Activated gamma-delta T cell treated with Interleukin-2 at 50 U/mL for 16 hours (primary cell): Measurements from ENCODE around the gene TTC28.
"Not testable (repeated sequence)": the region's sequence is repeated elsewhere in the genome, so short reads cannot be mapped to it uniquely, and the experiment has no call there.

Source experiments
- DNase-seq: peaks from one replicate; pipeline ENCODE4 v3.0.0-alpha.2; 2020

Gene TTC28

DNA sequence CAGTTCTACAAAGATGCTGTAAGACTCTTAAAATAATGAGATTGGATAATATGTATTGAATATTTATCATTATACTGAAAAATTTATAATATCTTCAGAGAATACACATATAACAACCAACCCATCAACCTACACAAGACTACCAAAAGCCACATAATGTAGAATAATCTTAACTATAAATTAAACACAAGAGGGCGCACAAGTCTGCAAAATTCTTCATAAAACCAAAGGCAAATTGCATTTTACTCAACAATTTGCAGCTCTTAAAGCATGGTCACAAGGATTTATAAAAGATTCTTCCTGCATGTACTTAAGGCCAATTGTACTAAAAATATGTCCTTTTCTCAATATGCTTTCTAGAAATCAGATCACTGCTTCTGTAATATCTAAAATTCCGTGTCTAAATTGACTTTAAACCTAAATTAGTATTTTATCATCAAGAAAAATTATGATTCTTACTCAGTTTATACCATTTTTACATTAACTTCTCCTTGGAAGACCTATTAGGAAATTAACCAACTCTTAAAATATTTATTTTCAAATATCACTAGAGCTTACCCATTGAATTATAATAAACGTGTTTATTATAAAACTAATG lies 79.0 kb downstream of the TTC28 start:
- no peak for DNase-seq

DNA sequence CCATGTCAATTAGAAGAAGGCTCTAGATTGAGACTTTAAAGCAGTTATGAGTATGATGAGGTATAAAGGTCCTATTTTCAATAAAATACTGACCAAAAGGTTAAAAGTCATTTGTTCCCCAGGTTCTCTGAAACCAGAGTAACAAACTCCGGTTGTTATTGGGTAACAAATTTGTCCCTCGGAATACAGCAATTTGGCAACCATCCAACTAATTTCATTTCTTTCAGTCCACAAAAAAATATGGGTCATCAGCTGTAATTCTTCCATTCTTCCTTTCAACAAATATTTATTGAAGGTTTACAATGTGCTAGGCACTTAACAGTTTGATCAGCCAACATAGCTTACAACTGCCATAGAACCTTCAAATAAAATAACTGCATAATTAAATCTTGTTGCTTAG lies 79.9 kb downstream of the TTC28 start:
- DNase-seq, result no peak

GRCh38 chr22:28597665-28598064 lies 82.0 kb downstream of the TTC28 start:
- no peak for DNase-seq

DNA sequence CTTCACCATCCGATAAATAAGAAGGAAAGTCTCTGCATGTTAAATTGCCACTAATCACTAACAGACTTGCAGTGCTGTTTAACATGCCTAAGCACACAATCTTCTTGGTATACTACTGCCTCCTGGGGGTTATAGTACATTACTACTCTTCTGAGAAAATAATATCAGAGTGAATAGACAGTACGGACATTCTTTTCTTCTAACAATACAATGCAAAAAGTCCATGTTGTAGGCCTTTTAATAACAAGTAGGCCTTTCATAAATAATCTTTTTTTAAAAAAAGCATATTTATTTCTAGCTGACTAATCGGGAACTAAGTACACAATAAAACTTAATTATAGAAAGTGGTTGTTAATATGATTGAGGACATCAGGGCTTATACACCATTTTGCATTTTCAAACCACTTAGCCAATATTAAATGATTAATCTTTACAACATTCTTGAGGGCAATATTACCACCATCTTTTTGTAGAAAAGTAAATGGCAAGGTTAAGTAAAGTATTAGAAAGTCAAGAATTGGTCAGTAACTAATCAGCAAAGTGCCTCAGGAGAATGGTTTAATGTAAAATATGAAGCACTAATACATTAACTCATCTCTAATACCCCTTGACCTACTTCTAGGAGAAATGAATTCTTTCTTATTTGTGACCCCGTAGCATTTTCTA lies 84.7 kb downstream of the TTC28 start:
- DNase-seq, result no peak

GRCh38 chr22:28594076-28594796 lies 85.4 kb downstream of the TTC28 start:
- no peak for DNase-seq

GRCh38 chr22:28593299-28593698 lies 86.3 kb downstream of the TTC28 start:
- DNase-seq, result no peak

GRCh38 chr22:28589102-28589750 lies 90.4 kb downstream of the TTC28 start:
- no peak for DNase-seq

GRCh38 chr22:28585324-28585723 lies 94.3 kb downstream of the TTC28 start:
- DNase-seq, result no peak

DNA sequence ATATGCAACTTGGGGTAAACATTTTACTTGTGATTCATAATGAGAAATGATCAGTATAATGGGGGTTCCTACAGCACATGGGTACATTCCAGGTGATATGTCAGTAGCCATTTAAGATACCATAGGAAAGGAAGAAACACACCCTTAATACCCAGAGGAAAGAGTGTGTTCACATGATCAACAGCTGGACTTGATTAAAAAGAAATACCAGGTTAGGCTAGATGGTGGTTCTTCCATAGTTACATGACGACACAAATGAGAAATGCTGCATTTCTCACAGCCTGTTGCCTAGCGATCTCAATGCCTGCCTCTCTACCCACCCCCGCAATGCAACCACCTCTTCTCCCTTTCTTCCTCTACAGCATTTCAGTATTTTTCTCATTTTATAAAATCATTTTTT lies 96.8 kb downstream of the TTC28 start:
- no peak for DNase-seq

DNA sequence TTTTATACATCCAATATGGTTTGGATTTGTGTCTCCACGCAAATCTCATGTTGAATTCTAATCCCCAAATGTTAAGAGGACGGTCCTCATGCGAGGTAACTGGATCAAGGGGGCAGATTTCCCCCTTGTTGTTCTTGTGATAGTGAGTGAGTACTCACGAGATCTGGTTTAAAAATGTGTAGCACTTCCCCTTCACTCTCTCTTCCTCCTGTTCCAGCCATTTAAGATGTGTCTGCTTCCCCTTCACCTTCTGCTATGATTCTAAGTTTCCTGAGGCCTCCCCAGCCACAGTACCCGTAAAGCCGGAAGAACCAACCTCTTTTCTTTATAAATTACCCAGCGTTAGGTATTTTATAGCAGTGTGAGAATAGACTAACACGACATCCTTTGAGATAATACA lies 98.6 kb downstream of the TTC28 start:
- no peak for DNase-seq

GRCh38 chr22:28576162-28576561 lies 103.5 kb downstream of the TTC28 start:
- DNase-seq, result no peak

- no peak for DNase-seq
Measured at GRCh38 chr22:28574159-28574788, 105.4 kb downstream of the TTC28 start.

DNA sequence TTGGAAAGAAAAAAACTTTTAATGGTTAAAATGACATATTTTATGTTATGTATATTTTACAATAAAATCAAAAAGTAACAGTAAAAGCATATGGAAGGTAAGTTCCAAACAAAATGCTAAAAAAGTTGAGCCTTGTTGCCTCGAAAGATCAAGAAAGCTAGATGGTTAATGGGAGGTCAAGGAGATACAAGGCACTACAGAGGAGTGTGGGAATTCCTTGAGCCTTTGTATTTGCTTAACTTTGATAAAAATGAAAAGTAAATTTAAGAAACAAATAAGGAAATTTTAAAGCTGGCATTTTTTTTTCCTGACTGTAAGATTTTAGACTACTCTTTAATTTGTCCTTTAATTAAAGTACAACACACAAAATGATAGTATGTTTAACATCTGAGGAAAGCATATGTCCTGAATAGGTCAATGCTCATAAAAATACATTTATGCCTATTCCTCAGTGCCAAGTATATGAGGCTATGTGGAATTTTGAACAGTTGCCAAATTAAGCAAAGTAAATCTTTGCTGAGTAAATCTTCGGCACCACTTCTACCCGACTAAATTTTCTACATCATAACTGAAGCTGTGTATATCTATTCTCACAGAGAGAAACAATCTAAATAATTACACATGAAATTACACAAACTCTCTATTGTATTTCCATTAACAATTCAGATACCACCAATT lies 108.8 kb downstream of the TTC28 start:
- DNase-seq, result no peak

DNA sequence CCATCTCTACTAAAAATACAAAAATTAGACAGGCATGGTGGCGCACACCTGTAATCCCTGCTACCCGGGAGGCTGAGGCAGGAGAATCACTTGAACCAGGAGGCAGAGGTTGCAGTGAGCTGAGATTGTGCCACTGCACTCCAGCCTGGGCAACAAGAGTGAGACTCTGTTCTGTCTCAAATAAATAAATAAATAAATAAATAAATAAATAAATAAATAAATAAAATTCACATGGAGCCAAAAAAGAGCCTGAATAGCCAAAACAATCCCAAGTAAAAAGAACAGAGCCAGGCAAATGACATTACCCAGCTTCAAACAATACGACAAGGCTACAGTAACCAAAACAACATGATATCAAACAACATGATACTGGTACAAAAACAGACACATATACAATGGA lies 110.7 kb downstream of the TTC28 start:
- DNase-seq, result not testable (repeated sequence)

DNA sequence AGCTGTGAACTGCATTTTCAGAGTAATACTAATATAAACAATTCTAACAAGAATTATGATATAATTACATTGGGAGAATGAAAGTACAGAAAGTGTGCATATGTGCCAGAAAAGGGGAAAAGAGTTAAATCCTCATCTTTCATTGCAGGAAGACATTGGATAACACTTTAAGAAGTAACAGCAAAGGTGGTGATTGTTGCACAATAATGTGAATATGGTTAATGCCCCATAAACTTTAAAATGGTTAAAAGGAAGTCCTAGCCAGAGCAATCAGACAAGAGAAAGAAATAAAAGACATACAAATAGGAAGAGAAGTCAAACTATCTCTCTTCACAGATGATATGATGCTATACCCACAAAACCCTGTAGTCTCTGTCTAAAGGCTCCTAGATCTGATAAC lies 111.5 kb downstream of the TTC28 start:
- no peak for DNase-seq

DNA sequence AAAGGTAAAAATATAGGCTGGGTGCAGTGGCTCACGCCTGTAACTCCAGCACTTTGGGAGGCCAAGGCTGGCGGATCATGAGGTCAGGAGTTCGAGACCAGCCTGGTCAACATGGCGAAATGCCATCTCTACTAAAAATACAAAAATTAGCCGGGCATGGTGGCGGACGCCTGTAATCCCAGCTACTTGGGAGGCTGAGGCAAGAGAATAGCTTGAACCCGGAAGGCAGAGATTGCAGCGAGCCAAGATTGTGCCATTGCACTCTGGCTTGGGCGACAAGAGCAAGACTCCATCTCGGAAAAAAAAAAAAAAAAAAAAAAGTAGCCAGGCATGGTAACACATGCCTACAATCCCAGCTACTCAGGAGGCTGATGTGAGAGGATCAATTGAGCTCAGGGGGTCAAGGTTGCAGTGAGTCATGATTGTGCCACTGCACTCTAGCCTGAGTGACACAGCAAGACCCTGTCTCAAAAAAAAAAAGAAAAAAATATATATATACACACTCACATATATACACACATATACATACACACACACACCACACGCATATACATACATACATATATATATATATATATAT lies 112.6 kb downstream of the TTC28 start:
- DNase-seq, result not testable (repeated sequence)

DNA sequence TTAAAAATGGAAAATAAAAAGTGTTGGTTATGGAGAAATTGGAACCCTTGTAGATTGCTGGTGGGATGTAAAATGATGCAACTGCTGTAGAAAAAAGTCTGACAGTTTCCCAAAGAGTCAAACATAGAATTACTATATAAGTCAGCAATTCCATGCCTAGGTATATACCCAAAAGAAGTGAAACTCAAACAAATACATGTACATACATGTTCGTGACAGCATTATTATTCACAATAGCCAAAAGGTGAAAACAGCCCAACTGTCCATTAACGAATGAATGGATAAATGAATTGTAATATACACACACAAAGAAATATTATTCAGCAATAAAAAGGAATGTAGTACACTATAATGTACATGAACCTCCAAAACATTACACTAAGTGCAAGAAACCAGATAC lies 116.0 kb downstream of the TTC28 start:
- DNase-seq, result no peak

DNA sequence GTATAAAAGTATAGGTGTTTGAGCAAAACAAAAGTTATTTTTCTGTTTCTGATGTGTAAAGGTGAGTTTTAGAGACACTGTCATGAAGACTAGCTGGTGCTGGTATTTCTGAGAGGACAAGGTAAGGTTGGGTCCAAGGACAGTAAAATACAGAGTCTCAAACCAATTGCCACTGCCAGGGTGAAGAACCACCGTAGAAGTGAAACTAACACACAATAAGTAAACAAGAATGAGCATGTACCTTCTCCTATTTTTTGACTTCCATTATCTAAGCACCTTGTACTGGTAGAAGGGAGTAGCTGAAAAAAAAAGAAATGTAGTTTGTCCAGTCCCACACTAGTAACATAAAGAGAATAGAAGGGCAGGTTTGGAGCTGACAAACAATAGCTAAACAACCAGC lies 117.3 kb downstream of the TTC28 start:
- no peak for DNase-seq

DNA sequence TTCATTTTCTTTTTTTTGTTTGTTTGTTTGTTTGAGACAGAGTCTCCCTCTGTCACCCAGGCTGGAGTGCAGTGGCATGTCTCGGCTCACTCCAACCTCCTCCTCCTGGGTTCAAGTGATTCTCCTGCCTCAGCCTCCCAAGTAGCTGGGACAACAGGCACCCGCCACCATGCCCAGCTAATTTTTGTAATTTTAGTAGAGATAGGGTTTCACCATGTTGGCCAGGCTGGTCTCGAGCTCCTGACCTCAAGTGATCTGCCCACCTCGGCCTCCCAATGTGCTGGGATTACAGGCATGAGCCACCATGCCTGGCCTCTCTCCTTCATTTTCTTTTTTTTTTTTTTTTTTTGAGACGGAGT lies 118.9 kb downstream of the TTC28 start:
- not testable (repeated sequence) for DNase-seq

GRCh38 chr22:28560046-28560742 lies 119.4 kb downstream of the TTC28 start:
- no peak for DNase-seq

DNA sequence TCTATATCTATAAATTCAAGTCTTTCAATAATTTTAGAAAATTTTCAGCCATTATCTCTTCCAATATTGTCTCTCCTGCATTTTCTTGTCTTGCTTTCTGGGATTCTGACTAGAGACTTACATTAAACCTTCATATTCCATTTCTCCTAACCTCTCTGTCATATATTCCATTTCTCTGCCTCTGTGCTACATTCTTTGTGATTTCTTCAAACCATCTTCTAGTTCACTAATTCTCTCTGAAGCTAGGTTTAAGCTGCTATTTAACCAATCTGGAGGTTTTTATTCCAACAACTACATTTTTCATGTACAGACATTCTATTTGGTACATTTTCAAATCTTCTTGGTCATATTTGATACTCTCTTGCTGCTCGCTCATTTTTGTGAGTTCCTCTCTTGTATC lies 122.5 kb downstream of the TTC28 start:
- DNase-seq, result no peak
